HEK293T (cell line): ENCODE data around the gene VSIG10.

ENCODE experiments used
- ELF4 ChIP-seq: fragments of 450-650 bp; IDR thresholded peaks from 2 replicates; pipeline ENCODE4 v1.6.1; 2017; ENCODE audit warnings: antibody characterized with exemption
- SP1 ChIP-seq: fragments of 450-650 bp; IDR thresholded peaks from 2 replicates; pipeline ENCODE4 v1.6.1; 2017
- SUZ12 ChIP-seq: fragments of 450-650 bp; IDR thresholded peaks from 2 replicates; pipeline ENCODE4 v1.6.1; 2016; ENCODE audit warnings: mild to moderate bottlenecking

DNA sequence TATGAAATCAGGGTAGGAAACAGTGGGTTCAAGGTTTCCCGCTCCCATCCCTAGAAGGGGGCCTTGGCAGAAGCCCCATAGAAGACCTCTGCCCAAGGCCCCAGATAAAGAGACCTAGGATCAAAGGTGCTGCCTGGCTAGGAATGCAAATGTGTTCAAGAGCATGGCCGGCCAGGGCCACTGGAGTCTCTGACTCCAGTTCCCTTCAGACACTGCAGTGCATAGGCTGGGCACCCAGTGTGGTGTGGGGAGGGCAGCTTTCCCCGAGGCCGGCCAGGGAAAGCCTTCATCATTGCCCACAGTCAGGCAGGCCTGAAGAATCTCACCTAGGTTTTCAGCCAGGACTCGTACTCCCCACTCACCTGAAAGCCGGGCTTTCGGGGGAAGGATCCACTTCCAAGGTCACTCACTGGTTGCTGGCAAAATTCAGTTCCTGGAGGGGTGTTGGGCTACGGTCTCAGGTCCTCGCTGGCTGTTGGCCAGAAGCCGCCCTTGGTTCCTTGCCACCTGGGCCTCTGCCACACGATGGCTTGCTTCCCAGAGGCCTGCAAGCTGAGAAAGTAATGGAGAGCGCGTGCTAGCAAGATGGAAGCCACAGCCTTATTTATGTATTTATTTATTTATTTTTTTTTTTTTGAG lies 22.4 kb upstream of the VSIG10 start:
- TF ChIP-seq SP1: no peak
- no peak for TF ChIP-seq SUZ12
- TF ChIP-seq ELF4: no peak
